ENCODE data around the gene SHC3. TPM values are rescaled to one million over a fixed set of nuclear protein-coding genes. Genes with fewer than 3 reads are reported as not detected.

Gene SHC3
- total RNA-seq, 4 donors from 2014 or later: 1.1 to 4.7 (median 2.5) TPM

- TF ChIP-seq, protein P1, sequence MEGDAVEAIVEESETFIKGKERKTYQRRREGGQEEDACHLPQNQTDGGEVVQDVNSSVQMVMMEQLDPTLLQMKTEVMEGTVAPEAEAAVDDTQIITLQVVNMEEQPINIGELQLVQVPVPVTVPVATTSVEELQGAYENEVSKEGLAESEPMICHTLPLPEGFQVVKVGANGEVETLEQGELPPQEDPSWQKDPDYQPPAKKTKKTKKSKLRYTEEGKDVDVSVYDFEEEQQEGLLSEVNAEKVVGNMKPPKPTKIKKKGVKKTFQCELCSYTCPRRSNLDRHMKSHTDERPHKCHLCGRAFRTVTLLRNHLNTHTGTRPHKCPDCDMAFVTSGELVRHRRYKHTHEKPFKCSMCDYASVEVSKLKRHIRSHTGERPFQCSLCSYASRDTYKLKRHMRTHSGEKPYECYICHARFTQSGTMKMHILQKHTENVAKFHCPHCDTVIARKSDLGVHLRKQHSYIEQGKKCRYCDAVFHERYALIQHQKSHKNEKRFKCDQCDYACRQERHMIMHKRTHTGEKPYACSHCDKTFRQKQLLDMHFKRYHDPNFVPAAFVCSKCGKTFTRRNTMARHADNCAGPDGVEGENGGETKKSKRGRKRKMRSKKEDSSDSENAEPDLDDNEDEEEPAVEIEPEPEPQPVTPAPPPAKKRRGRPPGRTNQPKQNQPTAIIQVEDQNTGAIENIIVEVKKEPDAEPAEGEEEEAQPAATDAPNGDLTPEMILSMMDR (IDR thresholded peaks at IDR 0.05; ENCODE audit: low read depth): no peak
Observed at GRCh38 chr9:88996921-88997235, 181.7 kb downstream of the SHC3 start.

DNA sequence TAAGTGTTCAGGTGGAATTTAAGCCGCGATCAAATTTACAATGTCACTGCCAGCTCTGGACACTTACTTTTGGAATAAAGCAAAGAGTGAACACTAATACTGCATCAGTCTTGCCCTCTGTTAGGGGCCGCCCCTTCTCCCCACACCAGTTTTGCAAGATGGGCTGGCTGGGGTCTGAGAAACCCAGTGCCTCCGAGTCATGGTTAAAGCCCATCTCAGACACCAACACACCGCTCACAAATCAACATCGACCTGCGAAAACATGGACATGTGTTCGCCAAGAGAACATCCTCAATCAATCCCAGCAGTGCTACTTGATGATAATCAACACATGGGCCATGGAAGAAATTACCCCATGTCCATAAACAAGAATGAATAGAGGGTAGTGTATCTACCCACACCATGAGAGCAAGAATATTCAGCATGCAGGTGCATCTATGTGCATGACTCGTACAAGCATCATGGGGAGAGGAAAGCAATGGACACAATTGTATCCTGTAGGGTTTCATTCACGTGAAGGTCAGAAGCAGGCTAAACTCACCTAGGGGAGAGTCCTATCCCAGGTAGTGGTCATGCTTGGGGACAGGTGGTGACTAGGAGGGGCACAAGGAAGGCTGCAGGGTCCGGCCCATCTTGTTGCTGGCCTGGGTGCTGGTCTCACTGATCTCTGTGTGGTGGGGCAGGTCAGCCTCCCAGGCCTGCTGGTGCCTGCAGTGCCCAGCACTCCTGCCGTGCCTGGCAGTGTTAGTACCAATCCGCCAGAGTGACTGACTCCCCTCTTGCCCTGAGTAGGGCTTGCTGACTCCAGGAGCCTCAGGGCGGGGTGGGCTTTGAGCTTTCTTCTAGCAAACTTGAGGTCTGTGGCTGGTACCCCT, 182.3 kb downstream of the SHC3 start:
- TF ChIP-seq, protein P1 (IDR thresholded peaks at IDR 0.05; ENCODE audit: low read depth): no peak

DNA sequence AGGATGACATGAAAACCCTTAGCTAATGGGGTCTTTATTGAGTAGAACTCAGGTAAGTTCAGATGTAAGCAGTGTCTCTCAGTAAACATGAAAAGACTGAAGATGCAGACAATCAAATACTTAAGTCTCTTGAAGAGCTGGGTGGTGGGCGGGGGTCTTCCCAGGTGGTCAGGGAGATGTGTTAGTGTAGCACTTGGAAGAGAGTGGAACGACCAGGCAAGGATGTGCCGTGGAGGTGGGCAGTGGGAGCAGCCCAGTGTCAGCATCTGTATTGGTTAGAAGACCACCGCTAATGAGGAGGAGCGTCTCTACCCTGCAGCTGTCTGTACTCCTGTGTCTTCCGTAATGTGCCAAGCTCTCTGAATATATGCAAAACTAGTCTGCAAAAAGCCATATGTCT, 183.0 kb downstream of the SHC3 start:
- TF ChIP-seq, protein P1 (IDR thresholded peaks at IDR 0.05; ENCODE audit: low read depth): no peak

GRCh38 chr9:88995200-88995577, 183.4 kb downstream of the SHC3 start:
- TF ChIP-seq, protein P1 (IDR thresholded peaks at IDR 0.05; ENCODE audit: low read depth): no peak

DNA sequence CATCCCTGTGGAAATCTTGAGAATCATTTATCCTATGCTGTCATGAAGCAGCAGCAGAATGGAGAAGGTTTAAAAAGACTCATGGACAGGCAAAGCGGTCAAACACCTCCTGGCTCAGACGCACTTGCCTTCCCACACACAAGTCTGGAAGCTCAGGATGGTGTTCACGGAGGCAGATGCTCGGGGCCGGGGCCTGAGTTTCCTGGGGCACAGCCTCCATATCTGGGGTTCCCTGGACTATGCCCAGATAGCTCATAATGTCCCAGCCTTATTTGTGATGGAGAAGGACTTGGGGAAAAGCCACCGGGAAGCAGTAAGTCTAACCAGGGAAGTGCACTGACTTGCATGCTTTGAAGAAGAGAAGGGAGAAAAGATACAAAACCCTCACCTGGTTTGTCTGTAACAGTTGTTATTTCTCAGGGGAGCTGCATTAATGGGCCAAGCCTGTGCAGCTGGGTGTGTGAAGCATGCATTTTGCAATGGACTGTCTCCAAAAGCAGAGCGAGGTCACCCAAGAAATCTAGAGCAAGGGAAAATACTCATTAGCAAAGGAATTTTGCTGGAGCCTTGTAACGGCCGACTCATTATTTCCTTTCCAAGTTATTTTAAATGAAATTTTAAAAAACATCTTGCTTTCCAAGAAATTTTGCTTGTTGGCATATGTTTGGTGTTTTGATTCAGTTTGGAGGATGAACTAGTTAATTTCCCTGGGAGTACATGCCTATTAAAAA, 184.0 kb downstream of the SHC3 start:
- TF ChIP-seq, protein P1 (IDR thresholded peaks at IDR 0.05; ENCODE audit: low read depth): no peak

DNA sequence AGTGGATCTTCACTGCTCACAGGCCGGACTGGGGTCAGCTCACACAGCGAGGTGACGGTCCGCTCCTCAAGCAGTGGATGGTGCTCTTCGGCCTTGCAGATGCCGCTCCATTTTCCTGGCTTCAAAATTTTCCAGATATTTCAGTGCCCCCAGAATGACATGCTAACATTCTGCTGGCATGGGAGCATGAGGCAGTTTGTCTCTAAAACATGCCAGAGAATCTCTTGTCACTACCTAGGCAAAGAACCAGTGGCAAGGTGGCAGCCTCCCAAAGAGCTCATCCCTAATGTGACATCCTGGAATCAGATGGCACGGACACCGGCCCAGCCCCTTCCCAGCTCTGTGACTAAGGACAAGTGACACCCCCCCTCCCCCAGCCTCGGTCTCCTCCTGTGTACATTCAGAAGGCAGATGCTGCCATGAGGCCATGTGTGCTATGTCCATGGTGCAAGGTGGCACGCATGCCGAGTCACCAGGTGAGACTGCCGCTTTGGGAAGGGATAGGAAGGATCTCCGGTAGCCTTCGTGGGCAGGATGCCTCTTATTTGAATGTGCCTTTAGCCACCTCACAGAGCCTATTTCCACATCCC, 184.7 kb downstream of the SHC3 start:
- TF ChIP-seq, protein P1 (IDR thresholded peaks at IDR 0.05; ENCODE audit: low read depth): no peak

DNA sequence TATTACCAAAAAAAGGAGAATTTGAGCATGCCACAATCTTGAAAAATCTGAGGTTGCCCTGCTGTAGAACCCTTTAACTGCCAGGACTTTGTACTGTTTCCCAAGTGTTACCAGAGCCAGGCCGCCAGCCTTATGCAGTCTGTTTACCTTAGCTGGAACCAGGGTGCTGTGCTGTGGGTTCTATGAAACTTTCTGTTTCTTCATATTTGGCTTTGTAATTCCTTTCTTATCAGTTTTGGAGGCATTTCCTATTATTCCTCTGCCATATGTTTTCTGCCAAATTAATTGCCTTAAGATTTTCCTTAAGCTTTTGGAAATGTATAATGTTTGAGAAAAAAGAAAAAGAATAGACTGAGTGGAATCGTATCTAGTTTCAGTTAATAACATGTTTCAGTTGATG, 185.3 kb downstream of the SHC3 start:
- TF ChIP-seq, protein P1 (IDR thresholded peaks at IDR 0.05; ENCODE audit: low read depth): no peak
